Stimulated activated effector memory CD8-positive, alpha-beta T cell treated with anti-CD3 and anti-CD28 coated beads, Interleukin-12 subunit alpha, Interleukin-12 subunit beta, amount 100 ng/mL, for 72 hours (primary cell): ENCODE results near the gene TENM3.

Experiments
- ATAC-seq: fragments of 150-1000 bp; cut with Tn5 transposase; 2 replicates; pipeline ENCODE4 v1.10.0; 2021
- DNase-seq, 2 donors: peaks; one replicate each; pipeline ENCODE4 v3.0.0; 2021 to 2022; ENCODE audit warnings: low spot score in 2 of 2
- H3K27ac Mint-ChIP-seq: one replicate; pipeline ENCODE4 v1.8.0; 2022; ENCODE audit warnings: mild to moderate bottlenecking, mixed read lengths
- H3K36me3 Mint-ChIP-seq: one replicate; pipeline ENCODE4 v1.8.0; 2022; ENCODE audit warnings: mild to moderate bottlenecking, mixed read lengths
- H3K4me1 Mint-ChIP-seq: one replicate; pipeline ENCODE4 v1.8.0; 2022; ENCODE audit warnings: mixed read lengths
- H3K4me3 Mint-ChIP-seq: one replicate; pipeline ENCODE4 v1.8.0; 2022; ENCODE audit warnings: mild to moderate bottlenecking, mixed read lengths
- H3K9me3 Mint-ChIP-seq: one replicate; pipeline ENCODE4 v1.8.0; 2022; ENCODE audit warnings: mixed read lengths

Gene TENM3

DNA sequence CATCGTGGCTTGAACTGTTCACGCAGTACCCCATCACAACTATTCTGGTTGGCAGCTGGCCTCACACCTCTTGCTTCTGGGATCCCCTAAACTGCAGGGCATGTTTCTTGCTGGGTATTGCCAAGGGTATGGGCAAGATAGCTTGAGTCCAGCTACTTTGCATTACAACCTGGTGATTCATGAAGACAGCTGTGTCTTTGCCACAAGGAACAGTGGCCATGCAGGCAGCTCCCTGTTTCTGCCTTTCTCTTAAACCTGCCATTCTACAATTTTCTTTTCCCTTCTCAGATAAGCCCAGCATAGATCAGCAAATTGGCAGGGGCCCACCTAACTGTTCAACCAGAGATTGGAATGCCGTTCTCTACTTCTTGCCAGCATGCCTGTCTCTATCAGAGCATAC is 42.8 kb downstream of the TENM3 start:
- H3K4me3 Mint-ChIP-seq = no peak overlapping the region
- H3K27ac Mint-ChIP-seq = no peak overlapping the region
- H3K9me3 Mint-ChIP-seq = peaks cover 8% of the 10 kb centered on the region

DNA sequence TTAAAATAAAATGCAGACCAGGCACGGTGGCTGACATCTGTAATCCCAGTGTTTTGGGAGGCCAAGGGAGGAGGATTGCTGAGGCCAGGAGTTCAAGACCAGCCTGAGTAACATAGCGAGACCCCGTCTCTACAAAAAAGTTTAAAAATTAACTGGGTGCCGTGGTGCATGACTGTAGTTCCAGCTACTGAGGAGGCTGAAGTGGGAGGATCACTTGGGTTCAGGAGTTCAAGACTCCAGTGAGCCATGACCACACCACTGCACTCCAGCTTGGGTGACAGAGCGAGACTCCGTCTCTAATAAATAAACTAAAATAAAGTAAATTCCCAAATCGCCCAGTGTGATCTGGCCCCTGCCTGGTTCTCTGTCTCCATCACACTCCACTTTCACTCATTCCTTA is 43.7 kb downstream of the TENM3 start:
- Mint-ChIP-seq H3K4me1 (no peaks in the 10 kb centered on the region), H3K4me3 (no peak overlapping the region), H3K36me3 (no peaks in the 10 kb centered on the region), H3K27ac (no peak overlapping the region), H3K9me3 (peaks cover 8% of the 10 kb centered on the region)
- no peak for ATAC-seq
- no peak for DNase-seq

More for the DNA sequence above, 42.8 kb downstream of the TENM3 start:
- DNase-seq (no peak), ATAC-seq (no peak)
- Mint-ChIP-seq H3K4me1 (no peaks in the 10 kb centered on the region), H3K36me3 (no peaks in the 10 kb centered on the region)

DNA sequence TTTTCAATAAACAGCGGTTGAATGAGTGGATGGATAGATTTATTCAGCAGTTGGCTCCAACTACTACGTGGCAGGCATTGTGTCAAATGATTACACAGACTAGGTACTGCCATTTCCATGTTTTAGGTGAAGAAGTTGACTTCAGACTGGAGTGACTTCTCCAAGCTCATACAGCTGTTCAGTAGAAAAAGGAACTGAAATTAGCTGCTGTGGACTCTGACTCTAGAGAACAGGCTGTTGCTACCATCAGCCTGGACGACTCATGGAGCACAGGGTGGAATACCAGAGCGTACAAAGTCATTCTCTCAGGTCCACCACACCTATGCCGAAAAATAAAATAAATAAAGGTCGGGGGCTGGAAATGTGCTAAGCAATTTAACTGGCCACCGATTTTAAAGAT is 45.3 kb downstream of the TENM3 start:
- H3K4me3 Mint-ChIP-seq = no peak overlapping the region
- no peaks in the 10 kb centered on the region for H3K36me3 Mint-ChIP-seq
- no peak for DNase-seq
- peaks cover 6% of the 10 kb centered on the region for H3K9me3 Mint-ChIP-seq
- no peaks in the 10 kb centered on the region for H3K4me1 Mint-ChIP-seq
- no peak for ATAC-seq
- H3K27ac Mint-ChIP-seq = no peak overlapping the region

DNA sequence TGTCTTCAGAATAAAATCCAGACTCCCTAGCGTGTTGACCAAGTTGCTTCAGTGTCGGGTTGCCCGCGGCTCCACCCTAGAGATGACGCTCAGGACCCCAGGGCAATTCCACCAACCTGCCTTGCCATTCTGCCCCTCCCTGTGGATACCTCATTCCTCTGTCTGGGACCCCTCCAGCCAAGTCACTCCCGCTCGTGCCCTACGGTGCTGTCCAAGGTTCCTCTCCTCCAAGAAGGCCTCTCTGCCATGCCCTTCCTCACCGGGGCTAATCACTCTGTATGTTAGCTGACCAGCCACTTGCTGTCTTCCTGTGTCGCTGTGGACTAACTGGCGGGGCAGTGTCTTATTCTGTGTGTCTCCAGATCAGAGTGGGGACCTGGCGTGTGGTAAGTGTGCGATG is 46.6 kb downstream of the TENM3 start:
- H3K4me3 Mint-ChIP-seq = no peak overlapping the region
- ATAC-seq (no peak), DNase-seq (no peak)
- H3K4me1 Mint-ChIP-seq = no peaks in the 10 kb centered on the region
- H3K27ac Mint-ChIP-seq = no peak overlapping the region
- no peaks in the 10 kb centered on the region for H3K36me3 Mint-ChIP-seq
- H3K9me3 Mint-ChIP-seq = peaks cover 5% of the 10 kb centered on the region

DNA sequence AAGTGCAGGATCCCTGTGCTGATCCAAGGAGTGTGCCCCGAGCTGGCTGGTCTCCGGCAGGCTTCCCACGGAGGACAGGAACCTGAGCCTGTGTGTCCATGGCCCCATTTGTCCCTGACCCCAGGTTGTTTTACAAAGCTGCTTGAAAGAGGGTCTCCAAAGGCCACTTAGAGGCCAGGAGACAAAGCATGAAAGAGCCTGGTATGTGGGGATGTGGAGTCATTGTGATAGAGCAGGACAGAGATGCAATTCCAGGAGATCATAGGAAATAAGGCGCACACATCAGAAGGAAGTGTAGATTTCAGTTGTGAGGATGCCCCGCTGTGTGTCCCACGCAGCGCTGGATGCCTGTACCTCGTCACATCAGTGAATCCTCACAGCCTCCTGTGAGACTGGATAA is 48.0 kb downstream of the TENM3 start:
- Mint-ChIP-seq H3K9me3 (peaks cover 3% of the 10 kb centered on the region), H3K4me3 (no peak overlapping the region), H3K27ac (no peak overlapping the region), H3K36me3 (no peaks in the 10 kb centered on the region), H3K4me1 (no peaks in the 10 kb centered on the region)
- DNase-seq (no peak), ATAC-seq (no peak)

DNA sequence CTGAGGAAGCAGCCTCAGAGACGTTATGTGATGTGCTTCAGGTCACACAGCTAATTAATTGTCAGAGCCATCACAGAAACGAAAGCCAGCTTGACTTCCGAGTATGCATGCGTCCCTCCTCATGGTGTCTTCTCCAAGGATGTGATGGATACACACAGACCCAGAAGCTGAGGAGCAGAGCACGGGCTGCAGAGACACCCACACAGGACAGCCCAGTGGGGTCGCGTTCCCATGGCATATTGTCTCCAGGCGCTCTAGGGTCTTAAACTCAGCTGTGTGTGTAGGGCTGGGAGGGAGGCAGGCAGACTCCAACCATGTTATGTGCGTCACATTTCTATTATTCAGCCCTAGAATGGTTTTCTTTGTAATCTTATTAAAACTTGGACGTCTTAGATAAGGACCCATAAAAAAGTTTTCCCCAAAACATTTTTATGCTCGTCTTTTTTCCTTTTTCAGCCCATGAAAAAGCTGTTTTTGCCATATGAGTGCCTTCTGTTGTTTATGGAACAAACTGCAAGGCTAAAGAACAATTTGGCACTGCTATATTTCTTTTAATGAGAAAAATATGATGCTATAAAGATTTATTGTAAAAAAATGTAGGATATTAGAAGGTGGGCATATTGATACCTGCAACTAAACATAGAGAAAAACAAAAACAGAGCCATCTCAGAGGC is 48.5 kb downstream of the TENM3 start:
- ATAC-seq (no peak), DNase-seq (no peak)
- no peaks in the 10 kb centered on the region for H3K4me1 Mint-ChIP-seq
- peaks cover 3% of the 10 kb centered on the region for H3K9me3 Mint-ChIP-seq
- H3K27ac Mint-ChIP-seq = no peak overlapping the region
- H3K4me3 Mint-ChIP-seq = no peak overlapping the region
- no peaks in the 10 kb centered on the region for H3K36me3 Mint-ChIP-seq

DNA sequence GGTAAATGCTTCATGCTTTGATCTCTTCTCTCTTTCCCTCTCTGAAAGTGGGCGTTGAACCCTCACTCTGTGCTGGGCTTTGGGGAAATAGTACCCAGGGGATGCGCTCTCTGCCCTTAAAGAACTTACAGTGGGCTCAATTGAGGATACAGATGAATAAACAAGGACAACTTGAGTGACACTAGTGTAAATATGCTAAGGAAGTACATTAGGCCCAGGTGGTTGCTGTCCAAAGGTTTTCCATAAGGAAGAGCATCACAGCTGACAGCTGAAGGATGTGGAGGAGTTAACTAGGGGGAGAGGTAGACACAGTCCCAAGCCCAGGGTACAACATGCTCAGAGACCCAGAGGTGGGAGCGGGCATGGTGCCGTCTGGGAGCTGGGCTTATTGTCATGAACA is 49.4 kb downstream of the TENM3 start:
- Mint-ChIP-seq H3K27ac (no peak overlapping the region), H3K36me3 (no peaks in the 10 kb centered on the region), H3K4me3 (no peak overlapping the region), H3K4me1 (no peaks in the 10 kb centered on the region), H3K9me3 (peaks cover 3% of the 10 kb centered on the region)
- no peak for ATAC-seq
- no peak for DNase-seq

DNA sequence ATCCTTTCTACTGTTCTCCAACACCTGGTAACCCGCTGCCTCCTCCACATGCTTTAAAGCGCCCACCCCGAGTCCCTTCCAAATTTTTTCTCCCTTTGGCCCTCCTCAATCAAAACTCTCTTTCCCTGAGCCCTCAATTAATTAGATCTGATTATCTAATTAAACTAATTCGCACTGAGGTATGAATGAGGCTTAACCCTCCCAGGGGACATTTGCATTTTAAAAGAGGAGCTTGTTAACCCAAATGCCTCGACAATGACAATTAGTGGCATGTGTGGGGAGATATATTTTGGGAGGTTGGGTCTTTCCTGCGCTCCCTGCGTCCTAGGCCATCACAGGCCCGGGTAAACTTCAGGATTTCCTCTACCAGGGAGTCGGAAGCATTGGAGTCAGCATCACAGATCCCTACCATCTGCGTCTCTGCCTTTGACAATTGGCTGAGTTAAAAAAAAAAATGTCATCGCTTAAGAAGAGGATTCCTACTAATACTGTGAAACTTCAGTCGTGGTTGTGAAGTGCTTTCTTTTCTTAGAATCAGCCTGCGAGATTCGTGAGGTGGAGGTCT is 50.6 kb downstream of the TENM3 start:
- H3K9me3 Mint-ChIP-seq = peaks cover 3% of the 10 kb centered on the region
- no peak overlapping the region for H3K27ac Mint-ChIP-seq
- no peaks in the 10 kb centered on the region for H3K36me3 Mint-ChIP-seq
- ATAC-seq = no peak
- no peaks in the 10 kb centered on the region for H3K4me1 Mint-ChIP-seq
- no peak overlapping the region for H3K4me3 Mint-ChIP-seq
- DNase-seq = no peak

DNA sequence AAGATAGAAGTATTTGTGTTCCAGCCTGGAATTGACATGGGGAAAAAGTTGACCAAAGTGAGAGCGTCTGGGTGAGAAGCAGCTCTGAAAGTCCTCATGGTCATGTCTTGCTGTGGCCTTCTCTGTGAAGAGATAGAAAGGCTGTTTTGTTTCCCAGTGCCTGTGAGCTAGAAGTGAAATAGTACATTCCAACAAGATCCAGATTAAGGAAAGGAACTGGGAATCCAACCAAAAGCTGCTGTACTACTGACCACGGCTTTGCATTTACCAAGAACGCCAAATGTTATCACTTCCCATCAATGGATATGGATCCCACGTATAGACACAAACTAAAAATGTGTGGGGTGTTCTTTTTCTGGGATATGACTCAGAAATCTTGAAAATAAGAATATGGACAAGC is 51.2 kb downstream of the TENM3 start:
- ATAC-seq (no peak), DNase-seq (no peak)
- Mint-ChIP-seq H3K27ac (no peak overlapping the region), H3K9me3 (peaks cover 3% of the 10 kb centered on the region), H3K36me3 (no peaks in the 10 kb centered on the region), H3K4me1 (no peaks in the 10 kb centered on the region), H3K4me3 (no peak overlapping the region)

DNA sequence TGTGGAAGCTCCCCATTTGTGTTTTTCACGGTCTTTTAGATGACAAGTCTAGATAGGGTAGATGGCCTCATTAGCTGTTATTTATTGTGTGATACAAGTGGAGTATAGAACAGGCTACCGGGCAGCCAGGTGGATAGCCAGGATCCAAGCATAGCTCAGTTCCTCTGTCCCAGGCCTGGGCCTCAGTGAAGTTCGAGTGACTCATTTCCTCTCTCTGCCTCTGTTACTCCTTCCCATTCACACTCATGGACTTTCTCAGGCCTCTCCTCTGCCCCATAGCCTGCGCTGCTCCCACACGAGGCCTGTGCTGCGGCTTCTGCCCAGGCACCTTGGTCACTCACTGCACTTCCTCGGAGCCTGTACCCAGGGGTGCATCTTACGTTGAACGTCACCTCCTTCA is 54.5 kb downstream of the TENM3 start:
- Mint-ChIP-seq H3K9me3 (no peaks in the 10 kb centered on the region), H3K4me3 (no peak overlapping the region), H3K27ac (no peak overlapping the region), H3K36me3 (no peaks in the 10 kb centered on the region), H3K4me1 (no peaks in the 10 kb centered on the region)
- no peak for ATAC-seq
- DNase-seq = no peak

DNA sequence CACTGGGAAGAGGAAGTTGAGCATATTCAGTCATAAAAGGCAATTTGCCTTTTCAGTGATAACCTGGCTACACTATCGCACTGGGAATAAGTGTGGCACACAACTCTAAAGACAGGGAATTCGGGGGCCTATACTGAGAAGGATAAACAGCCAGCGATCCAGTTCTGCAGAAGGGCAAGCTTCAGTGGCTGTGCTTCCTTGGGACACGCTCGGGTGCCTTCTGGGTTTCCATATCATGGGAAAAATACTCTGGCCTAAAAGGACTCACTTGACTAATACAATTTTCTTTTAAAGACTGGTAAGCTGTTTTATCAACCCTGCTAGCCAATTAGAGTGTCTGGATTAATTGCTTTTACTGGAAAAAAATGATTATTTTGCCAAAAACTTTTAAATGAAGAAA is 58.5 kb downstream of the TENM3 start:
- Mint-ChIP-seq H3K4me3 (no peak overlapping the region), H3K27ac (no peak overlapping the region), H3K36me3 (no peaks in the 10 kb centered on the region), H3K9me3 (no peaks in the 10 kb centered on the region), H3K4me1 (no peaks in the 10 kb centered on the region)
- ATAC-seq (no peak), DNase-seq (no peak)

DNA sequence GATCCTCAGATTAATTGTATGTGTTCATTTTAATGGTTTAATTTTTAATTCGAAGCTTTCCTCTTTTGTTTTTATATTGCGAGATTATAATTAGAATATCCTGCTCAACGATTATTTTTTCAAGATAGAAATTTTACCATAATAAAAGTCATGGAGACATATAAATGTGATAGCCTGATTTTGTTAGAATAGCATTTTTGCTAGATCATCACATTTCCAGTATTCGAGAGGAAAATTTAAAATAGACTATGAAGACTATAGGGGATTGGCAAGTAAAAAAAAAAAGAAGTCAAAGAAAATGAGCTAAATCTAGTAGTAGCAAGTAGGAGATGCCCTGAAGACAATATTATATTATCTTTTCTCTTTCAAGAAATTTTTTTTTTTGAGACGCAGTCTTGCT is 60.6 kb downstream of the TENM3 start:
- ATAC-seq (no peak), DNase-seq (no peak)
- Mint-ChIP-seq H3K4me3 (no peak overlapping the region), H3K27ac (no peak overlapping the region), H3K9me3 (no peaks in the 10 kb centered on the region), H3K4me1 (no peaks in the 10 kb centered on the region), H3K36me3 (no peaks in the 10 kb centered on the region)

DNA sequence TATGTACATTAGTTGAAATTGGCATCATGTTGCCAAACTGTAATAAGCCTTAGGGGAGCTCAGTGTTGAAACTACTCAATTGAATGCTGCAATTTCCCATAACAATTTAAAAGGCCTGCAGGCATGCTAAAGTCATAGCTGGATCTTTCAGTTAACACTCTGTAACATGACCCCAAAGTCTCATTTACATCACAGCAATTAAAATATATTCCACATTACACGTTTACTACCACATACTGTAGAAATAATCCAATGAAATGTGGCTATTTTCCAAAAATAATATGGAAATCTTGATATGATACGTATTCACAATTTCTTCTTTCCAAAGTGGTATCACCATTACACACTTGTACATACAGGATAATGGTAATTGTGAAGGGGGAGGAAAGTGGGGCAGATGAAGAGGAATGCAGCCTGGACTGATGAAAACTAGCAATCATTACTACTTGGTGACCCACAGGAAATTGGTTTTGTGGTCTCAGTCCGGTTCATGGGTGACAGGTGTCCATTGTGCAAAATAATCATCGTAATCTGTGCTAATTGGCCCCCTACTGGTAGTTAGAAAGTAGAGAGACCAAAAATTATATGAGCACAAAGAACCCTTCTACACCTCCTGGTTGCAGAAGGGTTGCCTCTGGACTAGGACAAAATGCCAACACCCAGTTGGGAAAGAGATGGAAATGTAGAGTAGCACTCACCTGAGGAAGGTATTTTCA is 63.7 kb downstream of the TENM3 start:
- H3K9me3 Mint-ChIP-seq = no peaks in the 10 kb centered on the region
- no peaks in the 10 kb centered on the region for H3K4me1 Mint-ChIP-seq
- no peaks in the 10 kb centered on the region for H3K36me3 Mint-ChIP-seq
- DNase-seq (no peak), ATAC-seq (no peak)
- H3K4me3 Mint-ChIP-seq = no peak overlapping the region
- H3K27ac Mint-ChIP-seq = no peak overlapping the region

DNA sequence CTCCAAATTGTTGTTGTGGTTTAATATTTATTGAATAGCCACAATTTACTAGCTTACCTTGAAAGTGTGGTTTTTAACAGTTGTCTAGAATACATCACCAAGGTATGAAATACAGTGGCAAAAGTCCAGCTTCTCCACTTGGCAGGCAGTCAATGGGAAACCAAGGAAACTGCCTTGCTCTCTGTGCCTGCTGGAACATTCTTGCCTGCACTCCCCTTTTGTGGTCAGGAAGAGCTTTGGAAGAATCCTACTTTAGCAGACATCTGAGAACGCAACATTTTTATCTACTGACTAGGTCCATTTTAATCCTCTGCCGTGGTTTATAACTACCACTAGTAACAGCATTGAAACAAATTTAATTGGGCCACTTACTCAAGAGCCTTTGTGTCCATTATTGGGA is 64.5 kb downstream of the TENM3 start:
- Mint-ChIP-seq H3K4me1 (no peaks in the 10 kb centered on the region), H3K36me3 (no peaks in the 10 kb centered on the region), H3K27ac (no peak overlapping the region), H3K9me3 (no peaks in the 10 kb centered on the region), H3K4me3 (no peak overlapping the region)
- DNase-seq (no peak), ATAC-seq (no peak)

DNA sequence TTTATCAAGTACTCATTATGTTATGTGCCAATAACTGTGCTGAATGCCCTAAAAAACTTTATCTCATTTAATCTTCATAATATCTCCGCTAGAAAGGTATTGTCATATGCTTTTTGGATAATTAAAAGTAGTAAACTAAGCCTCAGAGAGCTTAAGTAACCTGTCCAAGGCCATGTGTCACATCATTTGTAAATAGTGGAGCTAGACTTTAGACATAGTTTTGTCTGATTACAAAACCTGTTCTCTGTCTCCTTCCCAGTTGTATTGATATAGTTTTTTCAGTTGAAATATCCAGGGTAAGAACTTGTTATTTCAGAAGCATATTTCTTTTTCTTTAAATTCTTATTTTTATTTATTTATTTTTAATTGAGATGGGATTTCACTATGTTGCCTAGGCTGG is 66.7 kb downstream of the TENM3 start:
- DNase-seq (no peak), ATAC-seq (no peak)
- Mint-ChIP-seq H3K9me3 (peaks cover 9% of the 10 kb centered on the region), H3K4me3 (no peak overlapping the region), H3K36me3 (no peaks in the 10 kb centered on the region), H3K27ac (no peak overlapping the region), H3K4me1 (no peaks in the 10 kb centered on the region)

DNA sequence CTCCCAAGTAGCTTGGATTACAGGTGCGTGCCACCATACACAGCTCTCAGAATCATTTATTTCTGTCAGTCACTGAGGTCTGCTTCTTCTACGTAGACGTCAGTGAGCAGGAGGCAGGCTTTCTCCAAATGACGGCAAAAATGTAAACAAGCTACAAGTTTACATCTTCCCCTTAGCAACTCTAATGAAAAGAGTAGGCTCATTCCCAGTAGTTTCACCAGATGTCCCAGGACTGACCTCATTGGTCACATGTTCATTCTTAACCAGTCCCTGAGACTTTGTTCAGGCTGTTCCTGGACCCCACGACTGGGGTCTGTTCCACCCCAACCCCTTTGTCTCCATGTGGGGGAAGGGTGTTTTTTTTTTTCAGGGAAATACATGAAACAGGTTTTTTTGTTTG is 67.1 kb downstream of the TENM3 start:
- no peaks in the 10 kb centered on the region for H3K36me3 Mint-ChIP-seq
- no peak overlapping the region for H3K27ac Mint-ChIP-seq
- DNase-seq = no peak
- no peak overlapping the region for H3K4me3 Mint-ChIP-seq
- ATAC-seq = no peak
- peaks cover 11% of the 10 kb centered on the region for H3K9me3 Mint-ChIP-seq
- H3K4me1 Mint-ChIP-seq = no peaks in the 10 kb centered on the region
